ENCODE data around the gene ZNF500. TPM values are rescaled to one million over a fixed set of nuclear protein-coding genes. Genes with fewer than 3 reads are reported as not detected.

ZNF500 gene
- total RNA-seq, 1 experiment from 2014 or later: 18.3 TPM

- H3K9me3 Mint-ChIP-seq: no peaks in the 10 kb centered on the region
- no peak overlapping the region for H3K23ac ChIP-seq (ENCODE audit: insufficient read length, low read depth, low read length)
- H3K4ac ChIP-seq (ENCODE audit: low read depth, low read length): no peak overlapping the region
- H3K79me2 ChIP-seq (ENCODE audit: insufficient read depth, low read length): no peaks in the 10 kb centered on the region
- no peaks in the 10 kb centered on the region for H3K27me3 Mint-ChIP-seq (ENCODE audit: low read depth)
- DNase-seq: peak; percentile 98
- peaks cover 0 to 12% (median 5%) of the 10 kb centered on the region in 3 experiments; a peak in 5 of 7 replicates for H3K36me3 Mint-ChIP-seq (ENCODE audit: insufficient read depth in 1 of 3, low read depth in 3 of 3)
- no peaks in the 10 kb centered on the region for H3K27me3 ChIP-seq (ENCODE audit: insufficient read depth, low read length)
- H2BK5ac ChIP-seq (ENCODE audit: insufficient read length, low read length): no peak overlapping the region
- H3K4me1 ChIP-seq (ENCODE audit: insufficient read depth, low read length): no peaks in the 10 kb centered on the region
- peak overlapping the region; percentile 85 for H2AFZ ChIP-seq (ENCODE audit: low read length)
- H2AK5ac ChIP-seq (ENCODE audit: insufficient read length, low read length): no peak overlapping the region
- WGBS (ENCODE audit: extremely low coverage, insufficient read length, low lambda C conversion rate): no CpG with 5 or more reads among the region's 48 CpGs
- no peaks in the 10 kb centered on the region for H4K20me1 ChIP-seq (ENCODE audit: control insufficient read depth, insufficient read depth, insufficient read length)
- H2BK20ac ChIP-seq (ENCODE audit: low read depth, low read length, poor library complexity, severe bottlenecking): no peak overlapping the region
- peak overlapping the region; percentile 92 for H3K4me2 ChIP-seq (ENCODE audit: insufficient read depth, insufficient read length, low read length)
- peaks cover 22 to 24% of the 10 kb centered on the region in 2 experiments for H3K4me1 Mint-ChIP-seq
- no peak overlapping the region for H4K91ac ChIP-seq (ENCODE audit: insufficient read length, low read depth, low read length)
- H3K14ac ChIP-seq (ENCODE audit: insufficient read depth, low read length): peak overlapping the region; percentile 6
- no peaks in the 10 kb centered on the region for H3K9me3 ChIP-seq (ENCODE audit: control insufficient read depth, low read depth, low read length)
- no peak overlapping the region for H4K8ac ChIP-seq (replicated peaks; ENCODE audit: insufficient read length, low read depth, low read length)
- peak overlapping the region; percentile 65 to 97 (median 93); a peak in 6 of 7 replicates for H3K27ac Mint-ChIP-seq
- peak overlapping the region; percentile 18 for H3K18ac ChIP-seq (ENCODE audit: insufficient read length, low read depth, low read length)
- H3K79me1 ChIP-seq (ENCODE audit: insufficient read depth, low read depth, low read length, poor library complexity, severe bottlenecking): no peaks in the 10 kb centered on the region
- H2BK120ac ChIP-seq (ENCODE audit: low read depth, low read length, poor library complexity, severe bottlenecking): no peak overlapping the region
- H3T11ph ChIP-seq (ENCODE audit: low read length): no peak overlapping the region
- H2BK12ac ChIP-seq (ENCODE audit: insufficient read length, low read depth, low read length): no peak overlapping the region
- H4K5ac ChIP-seq (ENCODE audit: insufficient read length, low read depth, low read length): no peak overlapping the region
- H3K9ac ChIP-seq (ENCODE audit: extremely low read depth, insufficient read length, low read length): peak overlapping the region; percentile 76
- no peak overlapping the region for H3K27ac ChIP-seq (ENCODE audit: insufficient read length, low read depth, low read length)
- H3K56ac ChIP-seq (ENCODE audit: insufficient read length, low read depth, low read length): no peak overlapping the region
- H2BK15ac ChIP-seq (ENCODE audit: low read depth, low read length): no peak overlapping the region
- H3K23me2 ChIP-seq (ENCODE audit: insufficient read length, low read depth, low read length, poor library complexity, severe bottlenecking): peaks cover 8% of the 10 kb centered on the region
- peak overlapping the region; percentile 73 to 84 for H3K4me3 Mint-ChIP-seq
- TF ChIP-seq CTCF (conservative IDR thresholded peaks at IDR 0.05): no peak
Measured at GRCh38 chr16:4768549-4769305, 1.8 kb upstream of the ZNF500 start.

All from H9 (cell line).